K562 (cell line): Measurements from ENCODE around the gene ELOVL5. TPM values are rescaled to one million over a fixed set of nuclear protein-coding genes. Genes with fewer than 3 reads are reported as not detected.

Experiments
- ARID3B ChIP-seq: fragments of 250-450 bp; sonication (Bioruptor Pico); IDR thresholded peaks from 2 replicates; pipeline ENCODE4 v1.4.0; 2020; ENCODE audit warnings: borderline replicate concordance
- ATF1 ChIP-seq, 2 experiments: fragments of 450-650 bp in 1 of 2; IDR thresholded peaks; 2 replicates each; pipeline ENCODE4 v1.6.1; 2016; ENCODE audit warnings: missing compliant biosample characterization in 1 of 2, missing genetic modification characterization in 1 of 2
- E2F6 ChIP-seq, 2 experiments: IDR thresholded peaks; 2 replicates each; pipeline ENCODE4 v1.6.1; 2011; ENCODE audit warnings: borderline replicate concordance in 1 of 2, control low read depth in 1 of 2, low read depth in 1 of 2, low read length in 1 of 2, mild to moderate bottlenecking in 1 of 2, mixed read lengths in 1 of 2, moderate library complexity in 1 of 2; ENCODE audit not compliant: insufficient read depth in 1 of 2, insufficient read length in 1 of 2, poor library complexity in 1 of 2, severe bottlenecking in 1 of 2; ENCODE audit errors: extremely low read depth in 1 of 2
- ELF1 ChIP-seq: fragments of 200-800 bp; sonication (Bioruptor generic); IDR thresholded peaks from 2 replicates; pipeline ENCODE4 v1.6.1; 2016; ENCODE audit warnings: missing genetic modification characterization, missing compliant biosample characterization
- NFRKB ChIP-seq: fragments of 450-650 bp; IDR thresholded peaks from 2 replicates; pipeline ENCODE4 v1.6.1; 2016; ENCODE audit warnings: low read depth
- POLR3G ChIP-seq: IDR thresholded peaks from 2 replicates; pipeline ENCODE4 v1.6.1; 2011; ENCODE audit not compliant: insufficient read length, insufficient replicate concordance; ENCODE audit errors: extremely low read depth
- ZKSCAN8 ChIP-seq: fragments of 200-800 bp; sonication (Bioruptor generic); IDR thresholded peaks from 2 replicates; pipeline ENCODE4 v1.6.1; 2016; ENCODE audit warnings: missing genetic modification characterization, missing compliant biosample characterization
- ZNF212 ChIP-seq: fragments of 450-650 bp; formaldehyde crosslinking; IDR thresholded peaks from 2 replicates; pipeline ENCODE4 v1.4.0; 2020; ENCODE audit warnings: mild to moderate bottlenecking
- ZNF589 ChIP-seq: fragments of 200-800 bp; sonication (Bioruptor generic); IDR thresholded peaks from 2 replicates; pipeline ENCODE4 v1.6.1; 2016; ENCODE audit warnings: low read depth, missing genetic modification characterization, missing compliant biosample characterization
- polyA plus RNA-seq, 8 experiments: library from polyadenylated mRNA; depleted of rRNA in 4 of 8; stranded (reverse) in 5 of 8; unstranded in 3 of 8; fragments of >200 nt; fragmentation: Nextera tagmentation in 2 of 8; fragmentation: Illumina TruSeq in 1 of 8; extraction: Ambion mirVana in 2 of 8; extraction: Trizol in 1 of 8; gene quantifications; 2 replicates each; pipeline versions ENCODE4 v1.2.1 to v1.2.3, GENCODE V29; 2011 to 2014; ENCODE audit warnings: inconsistent platforms in 1 of 8, missing spikeins in 1 of 8
- total RNA-seq, 7 experiments: library from RNA; depleted of rRNA in 6 of 7; stranded (reverse); fragments of >200 nt in 6 of 7; fragmentation: Illumina TruSeq in 2 of 7; extraction: Trizol in 2 of 7; gene quantifications; 2 replicates each; pipeline versions ENCODE4 v1.2.1 to v1.2.3, GENCODE V29; 2011 to 2021; ENCODE audit warnings: low replicate concordance in 1 of 7

The ELOVL5 gene
- total and polyA plus RNA-seq, 9 of the 15 experiments (the other 6 are each of a cell fraction or from before 2014, with no cell fraction given), result 70.6 to 245 (median 132) TPM

- TF ChIP-seq ZKSCAN8 (peak; percentile 53; the same call in 1 of the 2 replicates), ZNF589 (no peak), NFRKB (no peak), POLR3G (no peak), ELF1 (no peak), ARID3B (CRISPR knock-in tag) (no peak), ZNF212 (CRISPR knock-in tag) (no peak), E2F6 (IDR thresholded peaks at IDR 0.05; ENCODE audit: borderline replicate concordance in 1 of 2, extremely low read depth in 1 of 2, insufficient read depth in 1 of 2, insufficient read length in 1 of 2, low read depth in 1 of 2, low read length in 1 of 2, poor library complexity in 1 of 2, severe bottlenecking in 1 of 2) (no peak), ATF1 (CRISPR knock-in tag; IDR thresholded peaks at IDR 0.05) (no peak), ATF1 (tag; IDR thresholded peaks at IDR 0.05) (no peak)
These were observed 11.6 kb upstream of the ELOVL5 start (continued) for GRCh38 chr6:53360093-53360912.
